HepG2 (cell line): ENCODE data around the gene IL18R1. TPM values are rescaled to one million over a fixed set of nuclear protein-coding genes. Genes with fewer than 3 reads are reported as not detected.

Experiments
- ATAC-seq: fragments of 200-7000 bp; cut with Tn5 transposase; 3 replicates; pipeline ENCODE4 v1.9.1; 2020; ENCODE audit warnings: mild to moderate bottlenecking, moderate library complexity
- BruUV-seq: library from RNA; stranded (reverse); fragments of 400-500 nt; replicated peaks from 2 replicates; lab custom pipeline; 2021; lab: Mats Ljungman, UMichigan
- CTCF ChIA-PET: fragments of 300-600 bp; formaldehyde crosslinking; extraction: SDS; loops from one replicate; lab custom pipeline; 2021; ENCODE audit warnings: low total read pairs, inconsistent platforms, low intra/inter-chr PET ratio; lab: Yijun Ruan, JAX
- POLR2A ChIA-PET: fragments of 350-600 bp; sonication (Branson Sonifier 250); formaldehyde crosslinking; loops from one replicate; lab custom pipeline; 2020; ENCODE audit warnings: antibody characterized with exemption, inconsistent platforms; lab: Yijun Ruan, JAX
- DNase-seq: peaks from one replicate; pipeline ENCODE4 v3.0.0-alpha.2; 2015; ENCODE audit warnings: low spot score
- FAIRE-seq: peaks from 3 replicates; lab custom pipeline; 2011; peaks lifted over from hg19 to GRCh38; lab: Jason Lieb, UNC
- H2AFZ ChIP-seq: one replicate; pipeline ENCODE4 v1.6.1; 2011; ENCODE audit warnings: low read length, inconsistent platforms
- H3K27ac ChIP-seq: fragments of 300-600 bp; 3 replicates; pipeline ENCODE4 v1.8.0; 2011; ENCODE audit warnings: mixed run types, mild to moderate bottlenecking, mixed read lengths, low read length, inconsistent platforms; ENCODE audit not compliant: insufficient read depth; ENCODE audit errors: extremely low read length
- H3K27me3 ChIP-seq, 2 experiments: fragments of 200-600 bp in 1 of 2; 2 replicates in 1 of 2; 3 replicates in 1 of 2; pipeline versions ENCODE4 v1.6.0 to v1.8.0; 2011; ENCODE audit warnings: low read length in 2 of 2, mild to moderate bottlenecking in 2 of 2, moderate library complexity in 2 of 2, inconsistent platforms in 1 of 2; ENCODE audit not compliant: insufficient read depth in 2 of 2, control insufficient read depth in 1 of 2
- H3K36me3 ChIP-seq, 2 experiments: fragments of 200-600 bp in 1 of 2; replicated peaks in 1 of 2; 2 replicates in 1 of 2; 3 replicates in 1 of 2; pipeline versions ENCODE4 v1.5.1 to v1.8.0; 2011; ENCODE audit warnings: low read length in 2 of 2, inconsistent platforms in 1 of 2; ENCODE audit not compliant: insufficient read depth in 2 of 2, control insufficient read depth in 1 of 2
- H3K4me1 ChIP-seq: 2 replicates; pipeline ENCODE4 v1.5.1; 2012; ENCODE audit warnings: low read length, inconsistent platforms; ENCODE audit not compliant: insufficient read depth
- H3K4me2 ChIP-seq: 2 replicates; pipeline ENCODE4 v1.6.0; 2011; ENCODE audit warnings: low read depth, low read length, inconsistent platforms
- H3K4me3 ChIP-seq, 3 experiments: fragments of 200-600 bp in 1 of 3; sonication (generic), shearing (Covaris generic) in 1 of 3; replicated peaks in 1 of 3; 2 replicates each; pipeline ENCODE4 v1.5.1; 2011 to 2016; ENCODE audit warnings: low read length in 3 of 3, inconsistent platforms in 2 of 3, low read depth in 2 of 3, mild to moderate bottlenecking in 2 of 3, control low read depth in 1 of 3, mixed read lengths in 1 of 3; ENCODE audit not compliant: insufficient read depth in 1 of 3
- H3K79me2 ChIP-seq: one replicate; pipeline ENCODE4 v1.6.1; 2011; ENCODE audit warnings: low read length, inconsistent platforms; ENCODE audit not compliant: insufficient read depth
- H3K9ac ChIP-seq: 2 replicates; pipeline ENCODE4 v1.6.0; 2011; ENCODE audit warnings: mild to moderate bottlenecking, low read depth, low read length, inconsistent platforms; ENCODE audit not compliant: insufficient read depth
- H3K9me3 ChIP-seq: 2 replicates; pipeline ENCODE4 v1.5.1; 2012; ENCODE audit warnings: mild to moderate bottlenecking, low read length
- H4K20me1 ChIP-seq: 2 replicates; pipeline ENCODE4 v1.6.0; 2011; ENCODE audit warnings: inconsistent platforms, mild to moderate bottlenecking, low read length, moderate library complexity; ENCODE audit not compliant: insufficient read depth
- CCDC6 ChIP-seq: sonication (generic); formaldehyde crosslinking; IDR thresholded peaks from 2 replicates; pipeline ENCODE4 v1.8.1; 2022; ENCODE audit warnings: mild to moderate bottlenecking, missing genetic modification reagents, moderate library complexity
- CENPX ChIP-seq: sonication (generic); formaldehyde crosslinking; IDR thresholded peaks from 2 replicates; pipeline ENCODE4 v1.9.0; 2021; ENCODE audit warnings: mild to moderate bottlenecking, missing genetic modification reagents, moderate library complexity
- ERF ChIP-seq: IDR thresholded peaks from 2 replicates; pipeline ENCODE4 v1.6.1; 2018; ENCODE audit warnings: missing biosample characterization, missing genetic modification reagents
- KLF12 ChIP-seq: sonication (generic); formaldehyde crosslinking; IDR thresholded peaks from 2 replicates; pipeline ENCODE4 v1.4.0; 2020; ENCODE audit warnings: missing genetic modification reagents, borderline replicate concordance
- KLF6 ChIP-seq: IDR thresholded peaks from 2 replicates; pipeline ENCODE4 v1.8.0; 2016; ENCODE audit warnings: missing biosample characterization, missing genetic modification reagents
- KMT2B ChIP-seq: IDR thresholded peaks from 2 replicates; pipeline ENCODE4 v1.6.1; 2016; ENCODE audit warnings: missing genetic modification reagents, missing compliant biosample characterization
- MXD3 ChIP-seq: IDR thresholded peaks from 2 replicates; pipeline ENCODE4 v1.6.1; 2016; ENCODE audit warnings: mild to moderate bottlenecking, missing biosample characterization, missing genetic modification reagents
- RFX5 ChIP-seq: IDR thresholded peaks from 2 replicates; pipeline ENCODE4 v1.6.1; 2011; ENCODE audit warnings: low read depth, low read length, improper control_type of control experiment
- SOX13 ChIP-seq, 3 experiments: fragments of 450-650 bp in 1 of 3; sonication (generic) in 1 of 3; formaldehyde crosslinking in 1 of 3; IDR thresholded peaks in 2 of 3; conservative IDR thresholded peaks in 1 of 3; 2 replicates each; pipeline versions ENCODE4 v1.5.0 to v1.6.1; 2016 to 2020; ENCODE audit warnings: antibody characterized with exemption in 1 of 3, mild to moderate bottlenecking in 1 of 3, missing compliant biosample characterization in 1 of 3, missing genetic modification reagents in 1 of 3, moderate library complexity in 1 of 3
- TMF1 ChIP-seq: sonication (generic); formaldehyde crosslinking; IDR thresholded peaks from 2 replicates; pipeline ENCODE4 v1.8.1; 2022; ENCODE audit warnings: low read depth, missing genetic modification reagents
- ZBTB2 ChIP-seq: sonication (generic); formaldehyde crosslinking; IDR thresholded peaks from 2 replicates; pipeline ENCODE4 v1.8.0; 2022; ENCODE audit warnings: low read depth, missing genetic modification reagents
- ZNF143 ChIP-seq: sonication (generic); formaldehyde crosslinking; IDR thresholded peaks from 2 replicates; pipeline ENCODE4 v1.4.0; 2020; ENCODE audit warnings: missing genetic modification reagents
- ZNF576 ChIP-seq: sonication (generic); formaldehyde crosslinking; IDR thresholded peaks from 2 replicates; pipeline ENCODE4 v1.4.0; 2020; ENCODE audit warnings: mild to moderate bottlenecking, missing genetic modification reagents
- ZNF841 ChIP-seq: sonication (generic); formaldehyde crosslinking; IDR thresholded peaks from 2 replicates; pipeline ENCODE4 v1.8.1; 2023; ENCODE audit warnings: missing genetic modification reagents, borderline replicate concordance
- whole genome bisulfite sequencing: methylation state at CpG from one replicate; pipeline ENCODE4 v1.1.6; 2017; ENCODE audit warnings: low lambda C conversion rate; 5-methylcytosine and 5-hydroxymethylcytosine counted together
- in situ Hi-C: cut with HindIII; loops from 2 replicates; pipeline ENCODE4 v1.10.0; 2017; ENCODE audit warnings: low pct_unique_long_range_greater_than_20kb; ENCODE audit not compliant: extremely low pct_ligation_motif_present
- intact Hi-C: fragments of 100-400 bp; cut with micrococcal nuclease; formaldehyde crosslinking; loops from one replicate; pipeline ENCODE4 v1.10.0; 2022; ENCODE audit not compliant: unreplicated experiment
- polyA plus RNA-seq, 8 experiments: library from polyadenylated mRNA; depleted of rRNA in 3 of 8; stranded (reverse) in 7 of 8; unstranded in 1 of 8; fragments of >200 nt; fragmentation: Illumina TruSeq in 4 of 8; extraction: Trizol in 4 of 8; gene quantifications; 2 replicates each; pipeline versions ENCODE4 v1.2.1 to v1.2.3, GENCODE V29; 2011 to 2016; ENCODE audit warnings: low read depth in 4 of 8, missing spikeins in 1 of 8, mixed read lengths in 1 of 8; ENCODE audit not compliant: insufficient read depth in 1 of 8
- total RNA-seq, 5 experiments: library from RNA; depleted of rRNA; stranded (reverse); fragments of >200 nt; fragmentation: Illumina TruSeq; extraction: Trizol; gene quantifications; 2 replicates each; pipeline ENCODE4 v1.2.3, GENCODE V29; 2016; ENCODE audit warnings: low read depth in 1 of 5

Gene IL18R1
- total and polyA plus RNA-seq, 2 of the 13 experiments (the other 11 are each of a cell fraction or from before 2014, with no cell fraction given): 0.01 to 0.04 TPM

- intact Hi-C loops: no loop called here
- Histone ChIP-seq H3K27ac (no peak overlapping the region), H3K4me1 (no peaks in the 10 kb centered on the region), H3K9me3 (no peaks in the 10 kb centered on the region), H3K4me2 (no peak overlapping the region), H3K79me2 (no peaks in the 10 kb centered on the region), H2AFZ (no peak overlapping the region), H3K4me3 (no peak overlapping the region), H3K27me3 (no peaks in the 10 kb centered on the region; a peak in 2 of 5 replicates), H3K9ac (no peak overlapping the region), H4K20me1 (no peaks in the 10 kb centered on the region), H3K36me3 (no peaks in the 10 kb centered on the region)
- CTCF ChIA-PET: no interaction called here
- DNase-seq: no peak
- 0% methylated on average over 2 of the region's 2 CpGs for WGBS
- no peak for FAIRE-seq
- no peak for ATAC-seq
- in situ Hi-C loops: no loop called here
- BruUV-seq: no TSS peak
- POLR2A ChIA-PET: no interaction called here
- TF ChIP-seq RFX5: no peak
- TF ChIP-seq ZNF143 (CRISPR knock-in tag): no peak
- no peak for TF ChIP-seq MXD3 (CRISPR knock-in tag)
- no peak for TF ChIP-seq TMF1 (CRISPR knock-in tag)
- TF ChIP-seq CENPX (CRISPR knock-in tag): no peak
- TF ChIP-seq ERF: no peak
- no peak for TF ChIP-seq ZBTB2 (CRISPR knock-in tag)
- no peak for TF ChIP-seq SOX13 (IDR thresholded peaks at IDR 0.05)
- TF ChIP-seq SOX13 (CRISPR knock-in tag; conservative IDR thresholded peaks at IDR 0.05 in 1 of 2, IDR thresholded peaks at IDR 0.05 in 1 of 2): no peak
- no peak for TF ChIP-seq KLF6
- TF ChIP-seq KMT2B: no peak
- TF ChIP-seq ZNF841 (CRISPR knock-in tag): no peak
- no peak for TF ChIP-seq CCDC6 (CRISPR knock-in tag)
- no peak for TF ChIP-seq KLF12 (CRISPR knock-in tag)
- TF ChIP-seq ZNF576 (CRISPR knock-in tag): no peak
Observed at GRCh38 chr2:102432386-102432785, 76.8 kb downstream of the IL18R1 start.
